ENCODE results near the gene MAGI2.

Gene MAGI2

GRCh38 chr7:78396210-78396609 is 1057.3 kb downstream of the MAGI2 start:
- in situ Hi-C loops (cut with MboI; ENCODE audit: low sequenced_read_pairs), result no loop called here

- in situ Hi-C loops (cut with MboI; ENCODE audit: low sequenced_read_pairs), result no loop called here
These were observed 1058.0 kb downstream of the MAGI2 start for GRCh38 chr7:78395298-78396036.

- in situ Hi-C loops (cut with MboI; ENCODE audit: low sequenced_read_pairs), result no loop called here
These were observed 1064.4 kb downstream of the MAGI2 start for GRCh38 chr7:78389022-78389421.

DNA sequence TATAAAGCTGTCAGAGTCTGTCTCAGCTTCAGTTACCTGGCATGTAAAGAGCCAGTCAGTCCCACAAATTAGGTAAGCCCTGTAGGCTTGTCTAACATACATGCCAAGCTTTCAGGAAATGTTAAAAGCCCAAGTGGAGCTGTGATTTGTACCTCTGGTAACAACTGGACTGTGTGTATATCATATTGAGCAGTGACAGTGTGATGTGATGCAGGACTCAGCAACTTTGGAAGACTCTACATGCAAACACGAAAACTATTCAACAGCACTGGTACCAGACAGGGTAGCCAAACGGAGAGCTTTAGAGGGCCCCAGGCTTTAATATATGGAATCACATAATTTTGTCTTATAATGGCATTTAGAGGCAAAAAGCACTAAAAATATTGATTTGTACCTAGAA is 1066.9 kb downstream of the MAGI2 start:
- in situ Hi-C loops (cut with MboI; ENCODE audit: low sequenced_read_pairs), result no loop called here

DNA sequence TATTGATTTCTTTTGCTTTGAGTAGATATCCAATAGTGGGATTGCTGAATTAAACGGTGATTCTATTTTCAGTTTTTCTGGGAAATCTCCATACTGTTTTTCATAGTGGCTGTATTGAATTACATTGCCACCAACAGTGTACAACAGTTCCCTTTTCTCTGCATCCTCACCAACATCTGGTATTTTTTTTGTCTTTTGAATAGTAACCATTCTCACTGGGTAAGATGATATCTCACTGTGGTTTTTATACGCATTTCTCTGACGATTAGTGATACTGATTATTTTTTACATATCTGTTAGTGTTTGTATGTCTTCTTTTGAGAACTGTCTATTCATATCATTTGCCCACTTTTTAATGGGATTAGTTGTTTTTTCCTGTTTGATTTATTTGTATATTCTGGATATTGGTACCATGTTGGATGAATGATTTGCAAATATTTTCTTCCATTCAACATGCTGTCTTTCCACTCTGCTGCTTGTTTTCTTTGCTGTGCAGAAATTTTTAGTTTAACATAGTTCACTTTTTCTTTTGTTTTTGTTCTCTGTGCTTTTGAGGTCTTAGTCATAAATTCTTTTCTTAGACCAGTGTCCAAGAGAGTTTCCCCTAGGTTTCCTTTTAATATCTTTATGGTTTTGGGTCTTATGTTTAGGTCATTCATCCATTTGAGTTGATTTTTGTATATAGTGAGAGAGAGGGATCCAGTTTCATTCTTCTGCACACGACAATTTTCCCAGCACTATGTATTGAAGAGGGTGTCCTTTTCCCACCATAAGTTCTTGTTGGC is 1070.2 kb downstream of the MAGI2 start:
- in situ Hi-C loops (cut with MboI; ENCODE audit: low sequenced_read_pairs), result no loop called here

GRCh38 chr7:78379148-78379547 is 1074.3 kb downstream of the MAGI2 start:
- in situ Hi-C loops (cut with MboI; ENCODE audit: low sequenced_read_pairs), result no loop called here

GRCh38 chr7:78377532-78377931 is 1075.9 kb downstream of the MAGI2 start:
- in situ Hi-C loops (cut with MboI; ENCODE audit: low sequenced_read_pairs), result no loop called here

DNA sequence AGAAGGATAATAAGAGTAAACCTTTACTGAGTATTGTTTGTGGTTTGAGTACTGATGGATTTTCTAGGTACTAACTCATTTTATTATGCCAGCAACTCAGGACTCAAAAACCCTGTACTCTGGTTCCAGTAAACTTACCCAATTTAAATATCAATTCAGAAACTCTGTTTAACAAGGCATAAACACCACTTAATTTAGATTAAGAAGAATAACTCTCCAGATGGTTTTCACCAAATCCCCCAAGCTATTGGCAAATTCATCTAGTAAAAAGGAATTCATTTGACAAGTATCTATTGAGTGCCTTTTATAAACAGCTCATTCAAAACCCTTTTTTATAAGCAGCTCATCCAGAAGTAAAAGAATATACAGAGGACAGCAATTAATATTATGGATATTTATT is 1082.5 kb downstream of the MAGI2 start:
- in situ Hi-C loops (cut with MboI; ENCODE audit: low sequenced_read_pairs), result no loop called here

DNA sequence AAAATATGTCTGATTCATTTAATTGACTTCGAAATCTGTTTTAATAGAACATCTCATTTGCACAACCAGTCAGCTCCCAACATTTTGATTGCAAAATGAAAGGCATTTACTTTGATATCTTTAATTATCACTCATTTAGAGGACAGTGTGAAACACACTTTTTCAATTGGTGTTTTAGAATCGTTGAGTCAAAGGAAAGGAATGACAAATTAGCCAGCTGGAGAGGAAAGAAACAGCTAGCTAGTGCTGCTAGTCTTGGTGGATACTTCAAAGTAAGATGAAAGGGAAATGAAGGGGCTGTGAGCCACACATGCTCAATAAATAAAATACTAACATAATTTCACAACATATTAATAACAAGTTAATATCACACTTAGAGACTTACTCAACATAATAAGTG is 1084.7 kb downstream of the MAGI2 start:
- in situ Hi-C loops (cut with MboI; ENCODE audit: low sequenced_read_pairs), result no loop called here

GRCh38 chr7:78367280-78367773 is 1086.1 kb downstream of the MAGI2 start:
- in situ Hi-C loops (cut with MboI; ENCODE audit: low sequenced_read_pairs), result no loop called here

DNA sequence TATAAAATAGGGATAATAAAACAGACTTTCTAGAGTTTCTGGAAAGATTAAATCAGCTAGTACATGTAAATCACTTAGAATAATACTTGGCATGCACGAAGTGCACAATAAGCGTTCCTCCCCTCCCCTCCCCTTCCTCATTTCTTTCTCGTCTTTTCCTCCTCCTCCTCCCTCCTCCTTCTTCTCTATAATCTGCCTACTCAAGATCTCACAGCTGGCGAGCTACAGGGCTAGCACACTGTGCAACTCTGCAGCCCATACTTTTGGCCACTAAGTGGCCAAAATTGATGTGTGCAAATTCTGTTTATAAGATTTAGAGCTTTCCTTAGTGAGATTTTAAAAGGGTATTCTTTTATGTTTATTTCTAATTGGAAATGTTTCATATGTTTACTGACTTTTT is 1089.6 kb downstream of the MAGI2 start:
- in situ Hi-C loops (cut with MboI; ENCODE audit: low sequenced_read_pairs), result no loop called here

DNA sequence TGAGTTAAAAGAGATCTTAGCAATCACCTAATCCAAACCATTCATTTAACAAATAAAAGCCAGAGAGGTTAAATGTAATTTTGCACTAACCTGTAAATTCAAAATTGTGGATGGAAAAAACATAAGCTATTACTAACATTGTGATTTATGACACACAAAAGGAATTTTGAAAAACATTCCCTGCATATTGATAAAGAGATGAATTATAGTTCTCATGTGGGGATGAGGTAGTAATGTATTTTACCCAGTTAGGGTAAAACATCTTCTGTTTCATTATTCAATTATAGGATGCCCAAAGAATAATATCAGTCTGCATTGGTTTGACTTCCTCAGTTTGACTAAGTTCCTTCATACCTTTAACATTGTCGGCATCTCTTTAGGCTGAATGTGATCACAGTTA is 1093.6 kb downstream of the MAGI2 start:
- in situ Hi-C loops (cut with MboI; ENCODE audit: low sequenced_read_pairs), result no loop called here

- in situ Hi-C loops (cut with MboI; ENCODE audit: low sequenced_read_pairs), result no loop called here
These were observed 1095.8 kb downstream of the MAGI2 start for GRCh38 chr7:78357709-78358108.

DNA sequence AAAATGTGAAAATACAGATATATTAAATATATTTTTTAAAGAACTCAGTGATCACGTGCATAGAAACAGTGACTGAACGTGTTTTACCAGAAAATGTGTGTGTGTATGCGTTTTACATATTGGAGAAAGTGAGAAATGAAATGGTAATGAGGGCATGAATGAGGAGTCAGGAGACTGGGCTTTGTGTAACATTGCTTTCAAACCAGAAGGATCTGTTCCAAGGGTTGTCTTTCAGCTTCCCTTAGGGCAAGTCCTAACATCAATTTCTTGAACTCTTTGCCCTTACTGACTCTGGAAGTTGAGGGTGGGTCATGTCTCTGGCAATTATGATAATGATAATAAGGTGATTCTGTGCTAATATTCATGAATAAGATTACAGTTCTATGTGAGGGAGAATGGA is 1097.6 kb downstream of the MAGI2 start:
- in situ Hi-C loops (cut with MboI; ENCODE audit: low sequenced_read_pairs), result no loop called here

DNA sequence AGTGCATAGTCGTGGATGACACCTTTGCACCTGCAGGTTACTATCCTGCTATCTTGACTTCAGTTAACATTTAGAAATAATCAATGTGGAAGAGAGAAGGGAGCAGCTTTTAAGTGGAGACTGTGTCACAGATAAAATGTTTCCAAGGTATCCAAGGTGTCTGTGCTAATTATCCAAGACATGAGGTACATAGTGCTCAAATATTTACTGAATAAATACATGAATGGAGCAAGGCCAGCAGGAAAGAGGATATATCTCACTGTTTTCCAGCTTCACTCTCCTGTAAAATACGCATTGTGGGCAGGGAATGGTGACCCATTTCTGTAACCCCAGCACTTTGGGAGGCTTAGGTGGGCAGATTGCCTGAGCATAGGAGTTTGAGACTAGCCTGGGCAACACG is 1102.5 kb downstream of the MAGI2 start:
- in situ Hi-C loops (cut with MboI; ENCODE audit: low sequenced_read_pairs), result no loop called here

- in situ Hi-C loops (cut with MboI; ENCODE audit: low sequenced_read_pairs), result no loop called here
These were observed 1103.1 kb downstream of the MAGI2 start for GRCh38 chr7:78350391-78350790.

DNA sequence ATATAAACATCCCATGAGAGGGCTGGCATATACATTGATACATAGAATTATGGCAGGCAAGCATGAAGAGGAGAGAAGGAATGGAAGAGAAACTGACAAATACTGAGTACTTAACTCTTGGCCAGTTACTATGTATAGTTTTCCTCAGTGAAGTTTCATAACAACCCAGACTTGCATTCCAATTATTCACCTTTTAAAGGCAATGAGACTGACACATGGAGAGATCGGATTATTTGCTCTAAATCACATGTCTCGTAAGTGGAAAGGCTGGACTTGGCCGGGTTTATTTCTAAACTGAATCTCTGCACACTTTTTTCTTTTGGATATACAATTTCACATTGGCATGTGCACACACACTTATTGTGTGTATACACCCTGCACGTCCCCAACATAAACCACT is 1106.6 kb downstream of the MAGI2 start:
- in situ Hi-C loops (cut with MboI; ENCODE audit: low sequenced_read_pairs), result no loop called here

DNA sequence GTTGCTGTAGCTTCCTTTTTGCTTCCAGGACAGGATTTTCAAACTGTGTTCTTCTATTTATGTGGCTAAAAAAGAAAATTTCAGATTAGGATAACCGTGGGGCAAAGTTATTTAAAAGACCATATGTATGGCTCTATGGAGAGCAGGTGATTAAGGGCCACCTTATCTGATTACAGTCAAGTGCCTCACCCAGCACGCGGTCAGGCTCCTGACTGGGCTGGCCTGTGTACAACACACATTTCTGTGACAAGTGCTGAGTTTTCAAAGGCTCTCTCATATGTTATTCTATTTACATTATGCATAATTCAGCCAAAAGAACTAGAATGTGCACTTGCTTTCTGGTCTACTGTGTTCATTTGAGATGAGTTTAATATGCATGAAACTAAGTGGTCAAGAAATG is 1107.5 kb downstream of the MAGI2 start:
- in situ Hi-C loops (cut with MboI; ENCODE audit: low sequenced_read_pairs), result no loop called here

- in situ Hi-C loops (cut with MboI; ENCODE audit: low sequenced_read_pairs), result no loop called here
These were observed 1108.1 kb downstream of the MAGI2 start for GRCh38 chr7:78345293-78345911.

DNA sequence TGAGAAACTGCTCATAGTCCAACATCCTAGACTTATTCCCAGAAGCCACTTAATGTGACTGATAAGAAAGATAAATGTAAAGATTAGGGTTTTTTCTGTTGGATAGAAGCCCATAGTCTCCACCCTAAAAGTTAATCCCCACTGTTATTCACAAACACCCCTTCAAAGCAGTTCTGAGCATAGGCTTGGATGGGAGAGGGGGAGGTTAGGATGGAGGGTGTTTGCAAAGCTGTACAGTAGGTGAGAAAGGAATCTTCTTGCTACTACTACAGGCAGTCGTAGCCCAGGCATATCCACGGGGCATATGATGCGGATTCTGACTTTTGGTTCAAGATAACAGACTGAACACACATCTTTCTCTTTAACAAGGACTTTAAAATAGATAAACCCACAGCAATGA is 1119.0 kb downstream of the MAGI2 start:
- in situ Hi-C loops (cut with MboI; ENCODE audit: low sequenced_read_pairs), result no loop called here

- in situ Hi-C loops (cut with MboI; ENCODE audit: low sequenced_read_pairs), result no loop called here
These were observed 1119.7 kb downstream of the MAGI2 start for GRCh38 chr7:78333530-78334425.

All from hTERT RPE-1 (cell line).